HepG2 (cell line): ENCODE measurements around the gene ZMYND8. TPM values are rescaled to one million over a fixed set of nuclear protein-coding genes. Genes with fewer than 3 reads are reported as not detected.

ENCODE experiments used
- ATAC-seq: fragments of 200-7000 bp; cut with Tn5 transposase; 3 replicates; pipeline ENCODE4 v1.9.1; 2020; ENCODE audit warnings: mild to moderate bottlenecking, moderate library complexity
- BruUV-seq: library from RNA; stranded (reverse); fragments of 400-500 nt; replicated peaks from 2 replicates; lab custom pipeline; 2021; lab: Mats Ljungman, UMichigan
- CTCF ChIA-PET: fragments of 300-600 bp; formaldehyde crosslinking; extraction: SDS; loops from one replicate; lab custom pipeline; 2021; ENCODE audit warnings: low total read pairs, inconsistent platforms, low intra/inter-chr PET ratio; lab: Yijun Ruan, JAX
- POLR2A ChIA-PET: fragments of 350-600 bp; sonication (Branson Sonifier 250); formaldehyde crosslinking; loops from one replicate; lab custom pipeline; 2020; ENCODE audit warnings: antibody characterized with exemption, inconsistent platforms; lab: Yijun Ruan, JAX
- DNase-seq: peaks from one replicate; pipeline ENCODE4 v3.0.0-alpha.2; 2015; ENCODE audit warnings: low spot score
- FAIRE-seq: peaks from 3 replicates; lab custom pipeline; 2011; peaks lifted over from hg19 to GRCh38; lab: Jason Lieb, UNC
- H2AFZ ChIP-seq: one replicate; pipeline ENCODE4 v1.6.1; 2011; ENCODE audit warnings: low read length, inconsistent platforms
- H3K27ac ChIP-seq: fragments of 300-600 bp; 3 replicates; pipeline ENCODE4 v1.8.0; 2011; ENCODE audit warnings: mixed run types, mild to moderate bottlenecking, mixed read lengths, low read length, inconsistent platforms; ENCODE audit not compliant: insufficient read depth; ENCODE audit errors: extremely low read length
- H3K27me3 ChIP-seq, 2 experiments: fragments of 200-600 bp in 1 of 2; 2 replicates in 1 of 2; 3 replicates in 1 of 2; pipeline versions ENCODE4 v1.6.0 to v1.8.0; 2011; ENCODE audit warnings: low read length in 2 of 2, mild to moderate bottlenecking in 2 of 2, moderate library complexity in 2 of 2, inconsistent platforms in 1 of 2; ENCODE audit not compliant: insufficient read depth in 2 of 2, control insufficient read depth in 1 of 2
- H3K36me3 ChIP-seq, 2 experiments: fragments of 200-600 bp in 1 of 2; replicated peaks in 1 of 2; 2 replicates in 1 of 2; 3 replicates in 1 of 2; pipeline versions ENCODE4 v1.5.1 to v1.8.0; 2011; ENCODE audit warnings: low read length in 2 of 2, inconsistent platforms in 1 of 2; ENCODE audit not compliant: insufficient read depth in 2 of 2, control insufficient read depth in 1 of 2
- H3K4me1 ChIP-seq: 2 replicates; pipeline ENCODE4 v1.5.1; 2012; ENCODE audit warnings: low read length, inconsistent platforms; ENCODE audit not compliant: insufficient read depth
- H3K4me2 ChIP-seq: 2 replicates; pipeline ENCODE4 v1.6.0; 2011; ENCODE audit warnings: low read depth, low read length, inconsistent platforms
- H3K4me3 ChIP-seq, 3 experiments: fragments of 200-600 bp in 1 of 3; sonication (generic), shearing (Covaris generic) in 1 of 3; replicated peaks in 1 of 3; 2 replicates each; pipeline ENCODE4 v1.5.1; 2011 to 2016; ENCODE audit warnings: low read length in 3 of 3, inconsistent platforms in 2 of 3, low read depth in 2 of 3, mild to moderate bottlenecking in 2 of 3, control low read depth in 1 of 3, mixed read lengths in 1 of 3; ENCODE audit not compliant: insufficient read depth in 1 of 3
- H3K79me2 ChIP-seq: one replicate; pipeline ENCODE4 v1.6.1; 2011; ENCODE audit warnings: low read length, inconsistent platforms; ENCODE audit not compliant: insufficient read depth
- H3K9ac ChIP-seq: 2 replicates; pipeline ENCODE4 v1.6.0; 2011; ENCODE audit warnings: mild to moderate bottlenecking, low read depth, low read length, inconsistent platforms; ENCODE audit not compliant: insufficient read depth
- H3K9me3 ChIP-seq: 2 replicates; pipeline ENCODE4 v1.5.1; 2012; ENCODE audit warnings: mild to moderate bottlenecking, low read length
- H4K20me1 ChIP-seq: 2 replicates; pipeline ENCODE4 v1.6.0; 2011; ENCODE audit warnings: inconsistent platforms, mild to moderate bottlenecking, low read length, moderate library complexity; ENCODE audit not compliant: insufficient read depth
- AGO2 ChIP-seq: fragments of 200-400 bp; formaldehyde crosslinking; optimal IDR thresholded peaks from 2 replicates; pipeline ENCODE3; 2017; ENCODE audit warnings: mild to moderate bottlenecking, low read depth, low read length, moderate library complexity
- AHDC1 ChIP-seq: sonication (generic); formaldehyde crosslinking; IDR thresholded peaks from 2 replicates; pipeline ENCODE4 v1.5.1; 2020; ENCODE audit warnings: mild to moderate bottlenecking, missing genetic modification reagents, borderline replicate concordance
- FOXP1 ChIP-seq, 2 experiments: fragments of 450-650 bp in 1 of 2; IDR thresholded peaks; 2 replicates each; pipeline ENCODE4 v1.6.1; 2017 to 2018; ENCODE audit warnings: antibody characterized with exemption in 1 of 2
- HOMEZ ChIP-seq: IDR thresholded peaks from 2 replicates; pipeline ENCODE4 v1.6.1; 2016; ENCODE audit warnings: low read depth
- LCORL ChIP-seq, 2 experiments: fragments of 450-650 bp in 1 of 2; sonication (generic) in 1 of 2; formaldehyde crosslinking in 1 of 2; IDR thresholded peaks; 2 replicates each; pipeline versions ENCODE4 v1.5.0 to v1.6.1; 2017 to 2020; ENCODE audit warnings: antibody characterized with exemption in 1 of 2, missing genetic modification reagents in 1 of 2
- MTA1 ChIP-seq: sonication (generic); formaldehyde crosslinking; IDR thresholded peaks from 2 replicates; pipeline ENCODE4 v1.4.0; 2020; ENCODE audit warnings: missing genetic modification reagents, mild to moderate bottlenecking, borderline replicate concordance
- NFIB ChIP-seq: sonication (generic); formaldehyde crosslinking; IDR thresholded peaks from 2 replicates; pipeline ENCODE4 v1.9.0; 2021; ENCODE audit warnings: missing genetic modification reagents, mild to moderate bottlenecking, borderline replicate concordance
- PAX8 ChIP-seq: sonication (generic); formaldehyde crosslinking; IDR thresholded peaks from 2 replicates; pipeline ENCODE4 v1.8.0; 2022; ENCODE audit warnings: mild to moderate bottlenecking, missing genetic modification reagents, borderline replicate concordance
- ZNF337 ChIP-seq: sonication (generic); formaldehyde crosslinking; IDR thresholded peaks from 2 replicates; pipeline ENCODE4 v1.5.1; 2020; ENCODE audit warnings: missing genetic modification reagents, low read depth, mild to moderate bottlenecking, borderline replicate concordance
- ZNF687 ChIP-seq: sonication (generic); formaldehyde crosslinking; IDR thresholded peaks from 2 replicates; pipeline ENCODE4 v1.5.1; 2020; ENCODE audit warnings: mild to moderate bottlenecking, missing genetic modification reagents, moderate library complexity
- WGBS: methylation state at CpG from one replicate; pipeline ENCODE4 v1.1.6; 2017; ENCODE audit warnings: low lambda C conversion rate; 5-methylcytosine and 5-hydroxymethylcytosine counted together
- in situ Hi-C: cut with HindIII; loops from 2 replicates; pipeline ENCODE4 v1.10.0; 2017; ENCODE audit warnings: low pct_unique_long_range_greater_than_20kb; ENCODE audit not compliant: extremely low pct_ligation_motif_present
- intact Hi-C: fragments of 100-400 bp; cut with micrococcal nuclease; formaldehyde crosslinking; loops from one replicate; pipeline ENCODE4 v1.10.0; 2022; ENCODE audit not compliant: unreplicated experiment
- polyA plus RNA-seq, 8 experiments: library from polyadenylated mRNA; depleted of rRNA in 3 of 8; stranded (reverse) in 7 of 8; unstranded in 1 of 8; fragments of >200 nt; fragmentation: Illumina TruSeq in 4 of 8; extraction: Trizol in 4 of 8; gene quantifications; 2 replicates each; pipeline versions ENCODE4 v1.2.1 to v1.2.3, GENCODE V29; 2011 to 2016; ENCODE audit warnings: low read depth in 4 of 8, missing spikeins in 1 of 8, mixed read lengths in 1 of 8; ENCODE audit not compliant: insufficient read depth in 1 of 8
- total RNA-seq, 5 experiments: library from RNA; depleted of rRNA; stranded (reverse); fragments of >200 nt; fragmentation: Illumina TruSeq; extraction: Trizol; gene quantifications; 2 replicates each; pipeline ENCODE4 v1.2.3, GENCODE V29; 2016; ENCODE audit warnings: low read depth in 1 of 5

The ZMYND8 gene
- total and polyA plus RNA-seq, 2 of the 13 experiments (the other 11 are each of a cell fraction or from before 2014, with no cell fraction given) = 53.9 to 84.7 TPM

GRCh38 chr20:47235853-47236638, 120.5 kb downstream of the ZMYND8 start:
- CTCF ChIA-PET = no interaction called here
- Histone ChIP-seq H2AFZ (no peak overlapping the region), H3K4me2 (no peak overlapping the region), H3K79me2 (peaks cover 7% of the 10 kb centered on the region), H3K4me3 (no peak overlapping the region), H3K27ac (peak overlapping the region; percentile 7), H3K4me1 (peaks cover 60% of the 10 kb centered on the region), H3K27me3 (no peaks in the 10 kb centered on the region), H4K20me1 (peaks cover 71% of the 10 kb centered on the region), H3K36me3 (peaks cover 44 to 77% of the 10 kb centered on the region in 2 experiments), H3K9me3 (no peaks in the 10 kb centered on the region), H3K9ac (no peak overlapping the region)
- DNase-seq (no peak), FAIRE-seq (peak; percentile 39), ATAC-seq (no peak)
- in situ Hi-C loops = no loop called here
- 95% methylated on average over 14 of the region's 14 CpGs for WGBS
- intact Hi-C loops = no loop called here
- POLR2A ChIA-PET = interaction anchor here (1.0 to 1.3 kb wide), 2 partner anchors 121 to 123 kb away, joined by 3 to 5 read pairs; partner anchors contain the start of gene ZMYND8
- BruUV-seq = no TSS peak
- no peak for TF ChIP-seq PAX8 (CRISPR knock-in tag)
- TF ChIP-seq FOXP1 (IDR thresholded peaks at IDR 0.05) = no peak
- TF ChIP-seq FOXP1 (CRISPR knock-in tag; IDR thresholded peaks at IDR 0.05) = no peak
- no peak for TF ChIP-seq ZNF337 (CRISPR knock-in tag)
- no peak for TF ChIP-seq HOMEZ (CRISPR knock-in tag)
- peak; percentile 28 for TF ChIP-seq ZNF687
- TF ChIP-seq AHDC1 = no peak
- no peak for TF ChIP-seq NFIB (CRISPR knock-in tag)
- TF ChIP-seq LCORL (IDR thresholded peaks at IDR 0.05) = peak; percentile 99
- no peak for TF ChIP-seq LCORL (CRISPR knock-in tag; IDR thresholded peaks at IDR 0.05)
- peak; percentile 62 for TF ChIP-seq AGO2
- TF ChIP-seq MTA1 = 0 out of 2 replicates have a peak, but pooled peaks have one; percentile 12
